CD1c-positive myeloid dendritic cell (primary cell): ENCODE measurements around the gene APLP2.

Experiments used
- DNase-seq: peaks from one replicate; pipeline ENCODE4 v3.0.0-alpha.2; 2016; ENCODE audit errors: extremely low spot score

APLP2 gene

GRCh38 chr11:130055617-130056016 is 14.1 kb upstream of the APLP2 start:
- peak; percentile 52 for DNase-seq

- DNase-seq = no peak
Observed at GRCh38 chr11:130061017-130061416, 8.7 kb upstream of the APLP2 start.

- no peak for DNase-seq
Observed at GRCh38 chr11:130062026-130062425, 7.7 kb upstream of the APLP2 start.

GRCh38 chr11:130063451-130063850 is 6.2 kb upstream of the APLP2 start:
- no peak for DNase-seq

- DNase-seq = peak; percentile 27
Observed at GRCh38 chr11:130064596-130064995, 5.1 kb upstream of the APLP2 start.

GRCh38 chr11:130066338-130066737 is 3.4 kb upstream of the APLP2 start:
- DNase-seq = no peak

GRCh38 chr11:130068546-130068985 is 1.1 kb upstream of the APLP2 start:
- DNase-seq = peak; percentile 41

- DNase-seq = no peak
Observed at GRCh38 chr11:130068986-130069658, 572 bp upstream of the APLP2 start.

- DNase-seq = peak; percentile 39
Observed at GRCh38 chr11:130070109-130070845, 583 bp downstream of the APLP2 start.

GRCh38 chr11:130070846-130071200 is 1.1 kb downstream of the APLP2 start:
- DNase-seq = peak; percentile 52

- DNase-seq = peak; percentile 56
Observed at GRCh38 chr11:130071211-130071712, 1.6 kb downstream of the APLP2 start.

- no peak for DNase-seq
Observed at GRCh38 chr11:130074736-130075135, 5.0 kb downstream of the APLP2 start.

GRCh38 chr11:130076778-130077481 is 7.2 kb downstream of the APLP2 start:
- no peak for DNase-seq

GRCh38 chr11:130077671-130078070 is 8.0 kb downstream of the APLP2 start:
- no peak for DNase-seq

GRCh38 chr11:130078080-130078479 is 8.4 kb downstream of the APLP2 start:
- no peak for DNase-seq

GRCh38 chr11:130085671-130086290 is 16.1 kb downstream of the APLP2 start:
- DNase-seq = peak; percentile 51

- DNase-seq = peak; percentile 45
Observed at GRCh38 chr11:130086669-130087068, 17.0 kb downstream of the APLP2 start.

GRCh38 chr11:130087294-130087926 is 17.7 kb downstream of the APLP2 start:
- DNase-seq = peak; percentile 44

GRCh38 chr11:130088217-130088616 is 18.5 kb downstream of the APLP2 start:
- DNase-seq = no peak

- DNase-seq = no peak
Observed at GRCh38 chr11:130088919-130089673, 19.4 kb downstream of the APLP2 start.

GRCh38 chr11:130089674-130090073 is 20.0 kb downstream of the APLP2 start:
- no peak for DNase-seq
